Activated effector memory CD4-positive, alpha-beta T cell treated with Interleukin-2 at 50 U/mL for 16 hours (primary cell): Measurements from ENCODE around the gene TWNK.

Experiments
- DNase-seq: peaks from one replicate; pipeline ENCODE4 v3.0.0-alpha.2; 2020

TWNK gene

GRCh38 chr10:100986952-100987684 is at the start of gene TWNK, which contains the start of gene MRPL43:
Gene TWNK, plus strand, starts transcription at chr10:100987543. Its CDS starts 668 bp downstream, at chr10:100988211.
Gene MRPL43, minus strand, starts transcription at chr10:100987497. Its CDS starts 54 bp downstream, at chr10:100987443.
- DNase-seq, result peak; percentile 81

- DNase-seq, result no peak
Measured at GRCh38 chr10:100939763-100940344, 47.5 kb upstream of the TWNK start.

GRCh38 chr10:100942229-100942628 is 45.1 kb upstream of the TWNK start:
- DNase-seq, result no peak

GRCh38 chr10:100943508-100943907 is 43.8 kb upstream of the TWNK start:
- DNase-seq, result no peak

GRCh38 chr10:100945754-100946153 is 41.6 kb upstream of the TWNK start:
- DNase-seq, result no peak

GRCh38 chr10:100948916-100949315 is 38.4 kb upstream of the TWNK start:
- DNase-seq, result no peak

- DNase-seq, result no peak
Measured at GRCh38 chr10:100960251-100960650, 27.1 kb upstream of the TWNK start.

GRCh38 chr10:100962351-100963080 is 24.8 kb upstream of the TWNK start:
- no peak for DNase-seq

GRCh38 chr10:100963826-100964225 is 23.5 kb upstream of the TWNK start:
- DNase-seq, result no peak

- no peak for DNase-seq
Measured at GRCh38 chr10:100965820-100966219, 21.5 kb upstream of the TWNK start.

GRCh38 chr10:100966887-100967286 is 20.5 kb upstream of the TWNK start:
- no peak for DNase-seq

- no peak for DNase-seq
Measured at GRCh38 chr10:100967332-100967731, 20.0 kb upstream of the TWNK start.

GRCh38 chr10:100968062-100968736 is 19.1 kb upstream of the TWNK start:
- no peak for DNase-seq

GRCh38 chr10:100968863-100969186 is 18.5 kb upstream of the TWNK start:
- no peak for DNase-seq

- DNase-seq, result peak; percentile 23
Measured at GRCh38 chr10:100969187-100970075, 17.9 kb upstream of the TWNK start, which contains the start of gene SEMA4G. Gene SEMA4G, plus strand, starts transcription at chr10:100969504. Its CDS starts 3,409 bp downstream, at chr10:100972913.

- no peak for DNase-seq
Measured at GRCh38 chr10:100970076-100970913, 17.0 kb upstream of the TWNK start.

GRCh38 chr10:100970914-100971811 is 16.2 kb upstream of the TWNK start:
- no peak for DNase-seq

GRCh38 chr10:100972115-100972903 is 15.0 kb upstream of the TWNK start:
- DNase-seq, result no peak

- no peak for DNase-seq
Measured at GRCh38 chr10:100972904-100973535, 14.3 kb upstream of the TWNK start.
